HuH-7 (cell line): ENCODE data around the gene SHF.

Experiments
- DNase-seq: peaks from one replicate; pipeline ENCODE4 v3.0.0; 2011; ENCODE audit warnings: low spot score

SHF gene

DNA sequence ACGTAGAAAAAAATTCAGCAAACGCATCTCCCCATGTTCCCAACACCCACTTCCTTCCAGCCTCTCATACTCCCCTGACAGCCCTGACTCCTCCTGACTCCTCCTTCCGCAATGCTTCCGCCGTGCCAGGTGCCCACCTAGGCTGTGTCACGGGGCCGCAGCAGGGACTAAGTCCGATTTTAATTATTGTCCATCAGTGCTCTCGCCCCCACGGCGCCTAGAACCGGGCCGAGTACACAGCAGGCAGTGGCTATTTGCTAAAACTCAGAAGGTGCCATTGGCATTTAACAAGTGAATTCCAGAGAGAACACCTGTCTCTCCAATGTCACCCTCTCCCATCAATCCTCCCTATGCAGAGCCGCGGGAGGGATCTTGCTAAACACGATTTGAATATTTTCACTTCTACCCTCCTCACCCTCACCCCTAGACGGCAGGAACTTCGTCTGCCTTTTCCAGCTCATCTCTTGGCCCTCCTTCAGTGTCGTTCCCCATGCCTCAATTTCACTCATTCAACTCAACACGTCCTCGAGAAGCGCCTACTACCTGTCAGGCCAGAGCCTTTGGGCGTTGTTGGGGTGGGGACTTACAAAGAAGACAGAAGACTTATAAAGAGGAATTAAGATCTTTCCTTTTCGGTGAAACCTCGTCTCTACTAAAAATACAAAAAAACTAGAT, 11.5 kb upstream of the SHF start:
- no peak for DNase-seq

DNA sequence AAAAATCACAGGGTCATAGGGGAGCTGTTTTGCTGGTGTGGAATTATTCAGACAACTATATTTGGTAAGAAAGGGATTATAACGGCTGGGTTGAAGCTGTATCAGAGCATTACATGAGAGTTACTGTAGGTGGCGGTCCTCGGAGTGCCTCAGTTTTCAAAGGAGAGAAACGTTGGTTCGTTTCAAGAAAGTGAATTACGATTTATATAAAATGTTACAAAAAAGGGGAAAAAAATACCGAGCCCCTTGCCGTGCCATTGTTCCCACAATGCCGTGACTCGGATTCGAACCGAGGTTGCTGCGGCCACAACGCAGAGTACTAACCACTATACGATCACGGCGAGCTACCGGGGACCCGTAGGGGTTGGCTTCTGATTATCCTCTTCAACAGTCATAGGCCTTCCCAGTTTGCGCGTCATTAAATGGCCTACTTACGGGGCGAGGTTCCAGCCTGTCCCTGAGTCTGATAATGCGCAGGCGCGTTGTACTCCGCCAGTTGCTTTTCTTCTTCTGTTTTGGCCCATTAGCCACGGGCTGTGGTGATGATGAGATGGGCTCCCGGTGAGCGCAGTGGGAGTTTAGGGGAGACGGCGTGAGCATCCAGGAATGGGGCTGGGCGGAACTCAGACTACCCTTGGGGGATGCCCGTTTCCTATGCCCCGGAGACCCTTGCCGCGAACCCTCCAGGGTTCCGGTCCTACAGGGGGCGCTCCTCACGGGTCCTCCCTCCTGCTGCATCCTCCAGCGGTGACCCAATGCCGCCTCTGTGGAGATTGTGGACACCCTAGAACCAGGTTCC, 10.8 kb upstream of the SHF start:
- peak; percentile 61 for DNase-seq

DNA sequence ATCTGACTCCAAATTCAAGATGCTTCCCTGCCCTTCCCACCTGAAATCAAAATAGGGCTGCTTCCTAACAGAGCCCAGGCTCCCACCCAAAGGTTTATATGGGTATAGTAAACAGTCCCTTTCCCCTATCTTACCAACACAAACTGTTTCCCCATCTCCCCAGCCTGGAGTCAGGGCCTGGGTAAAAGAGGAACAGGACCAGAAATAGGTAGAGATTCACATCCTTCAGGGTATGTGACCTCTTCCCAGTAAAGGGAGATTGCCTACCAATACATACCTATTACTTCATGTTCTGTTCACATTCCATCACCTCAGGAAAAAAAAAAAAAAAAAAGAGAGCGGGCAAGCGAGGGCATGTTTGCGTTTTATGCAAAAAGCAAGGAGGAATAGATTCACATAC, 9.7 kb upstream of the SHF start:
- no peak for DNase-seq

DNA sequence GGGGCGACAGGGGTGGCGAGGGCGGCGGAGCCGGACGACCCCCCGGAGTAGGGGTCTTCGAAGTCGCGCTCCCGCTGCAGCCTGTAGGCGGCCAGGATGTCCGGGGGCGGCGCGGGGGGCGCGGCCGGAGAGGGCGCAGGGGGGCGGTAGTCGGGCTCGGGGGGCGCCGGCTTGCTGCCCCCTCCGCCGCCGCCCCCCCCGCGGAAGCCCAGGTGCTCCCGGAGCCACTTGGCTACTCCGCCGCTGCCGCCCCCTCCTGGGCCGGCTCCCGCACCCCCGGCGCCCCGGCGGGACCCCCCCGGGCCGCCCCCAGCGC, 230 bp downstream of the SHF start:
- DNase-seq = no peak

GRCh38 chr15:45186771-45187577, 792 bp downstream of the SHF start:
- no peak for DNase-seq

DNA sequence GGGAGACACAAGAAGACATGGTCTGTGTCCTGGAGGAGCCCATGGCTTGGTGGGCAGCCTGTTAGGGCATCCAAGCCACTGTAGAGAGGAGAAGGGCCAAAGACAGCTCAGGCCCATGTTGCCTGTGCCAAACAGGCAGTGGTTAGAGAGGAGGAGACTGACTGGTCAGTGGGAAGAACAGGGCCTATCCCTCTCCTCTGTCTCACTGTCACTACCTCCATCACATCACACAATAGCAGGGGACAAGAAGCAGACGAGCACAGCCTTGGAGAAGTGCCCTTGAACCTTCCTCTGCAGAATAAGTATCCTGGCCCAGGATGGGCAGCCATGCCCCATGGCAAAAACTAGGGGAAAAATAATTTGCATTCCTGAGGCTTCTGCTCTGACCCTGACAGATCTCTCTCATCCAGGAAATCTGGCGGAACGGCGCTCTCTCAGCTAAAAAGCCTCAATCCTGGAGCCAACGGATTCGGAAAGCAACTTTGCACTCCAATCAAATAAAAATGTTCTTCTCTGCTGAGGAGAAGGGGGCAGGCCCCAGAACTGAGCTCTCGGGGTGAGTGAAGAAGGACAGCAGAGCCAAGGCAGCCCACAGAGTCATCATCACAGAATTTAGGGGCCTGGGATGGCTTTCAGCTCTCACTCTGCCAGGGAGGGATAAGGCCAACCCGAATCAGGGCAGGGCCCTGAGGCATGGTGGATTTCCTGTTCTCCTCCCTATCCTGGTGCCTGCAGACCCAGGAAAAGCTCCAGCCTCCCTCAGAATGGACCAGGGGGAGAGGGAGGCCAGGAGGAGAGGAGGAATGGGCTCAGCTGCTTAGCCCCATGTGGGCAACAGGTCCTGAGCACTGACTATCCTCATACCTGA, 1.6 kb downstream of the SHF start:
- no peak for DNase-seq

GRCh38 chr15:45185069-45185779, 2.5 kb downstream of the SHF start:
- no peak for DNase-seq

- DNase-seq = no peak
Measured at GRCh38 chr15:45184562-45185041, 3.2 kb downstream of the SHF start.

DNA sequence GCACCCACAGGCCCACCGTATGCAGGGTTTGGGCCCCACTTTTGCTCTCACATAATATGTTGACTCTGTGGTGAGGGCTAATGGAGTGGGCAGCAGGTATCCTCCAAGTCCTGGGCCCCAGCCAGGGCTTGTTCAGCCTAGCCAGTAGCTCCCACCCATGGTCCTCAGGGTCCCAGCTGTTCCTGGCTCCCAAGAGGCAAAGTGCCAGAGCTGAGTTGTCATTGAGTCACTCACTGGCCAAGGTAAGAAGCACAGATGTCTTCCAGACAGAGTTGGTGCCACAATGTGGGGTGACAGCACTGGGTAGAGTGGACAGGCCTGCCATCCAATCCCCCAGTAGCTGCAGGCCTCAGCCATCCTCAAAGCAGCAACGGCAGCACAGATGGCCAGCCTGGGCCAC, 4.3 kb downstream of the SHF start:
- DNase-seq = no peak

GRCh38 chr15:45182996-45183395, 4.8 kb downstream of the SHF start:
- DNase-seq = no peak

DNA sequence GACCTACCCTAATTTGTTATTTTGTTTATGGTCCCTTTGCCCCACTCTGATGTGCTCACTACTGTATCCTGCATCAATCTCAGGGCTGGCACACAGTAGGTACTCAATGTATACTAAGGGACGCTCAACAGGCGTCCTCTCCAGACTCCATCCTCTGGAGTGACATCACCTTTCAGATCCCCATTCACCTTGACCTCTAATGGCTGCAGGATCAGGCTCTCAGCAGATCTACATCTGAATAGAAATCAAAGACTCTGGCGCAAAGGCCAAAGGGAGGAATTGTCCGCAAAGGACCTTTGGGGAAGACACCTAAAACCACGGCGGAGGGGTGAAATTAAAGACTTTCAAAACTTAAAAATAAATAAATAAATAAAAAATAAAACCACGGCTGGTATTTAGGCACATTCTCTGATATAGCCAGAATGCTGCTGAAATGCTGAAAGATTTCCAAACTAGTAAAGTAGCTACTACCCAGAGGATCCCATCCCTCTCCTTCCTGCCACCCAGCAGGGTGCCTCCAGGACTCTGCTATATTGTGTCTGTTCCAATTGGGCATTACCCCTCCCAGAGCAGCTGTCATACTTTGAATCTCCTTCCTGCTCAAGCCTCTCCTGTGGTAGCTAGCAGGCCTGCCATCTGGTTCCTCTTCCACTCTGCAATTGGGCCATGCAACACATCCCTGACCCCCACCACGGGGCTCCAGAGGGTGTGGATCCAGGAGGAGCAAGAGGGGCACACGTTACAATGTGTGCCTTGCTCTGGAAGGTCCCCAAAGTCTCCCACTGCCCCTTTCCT, 6.1 kb downstream of the SHF start:
- no peak for DNase-seq

DNA sequence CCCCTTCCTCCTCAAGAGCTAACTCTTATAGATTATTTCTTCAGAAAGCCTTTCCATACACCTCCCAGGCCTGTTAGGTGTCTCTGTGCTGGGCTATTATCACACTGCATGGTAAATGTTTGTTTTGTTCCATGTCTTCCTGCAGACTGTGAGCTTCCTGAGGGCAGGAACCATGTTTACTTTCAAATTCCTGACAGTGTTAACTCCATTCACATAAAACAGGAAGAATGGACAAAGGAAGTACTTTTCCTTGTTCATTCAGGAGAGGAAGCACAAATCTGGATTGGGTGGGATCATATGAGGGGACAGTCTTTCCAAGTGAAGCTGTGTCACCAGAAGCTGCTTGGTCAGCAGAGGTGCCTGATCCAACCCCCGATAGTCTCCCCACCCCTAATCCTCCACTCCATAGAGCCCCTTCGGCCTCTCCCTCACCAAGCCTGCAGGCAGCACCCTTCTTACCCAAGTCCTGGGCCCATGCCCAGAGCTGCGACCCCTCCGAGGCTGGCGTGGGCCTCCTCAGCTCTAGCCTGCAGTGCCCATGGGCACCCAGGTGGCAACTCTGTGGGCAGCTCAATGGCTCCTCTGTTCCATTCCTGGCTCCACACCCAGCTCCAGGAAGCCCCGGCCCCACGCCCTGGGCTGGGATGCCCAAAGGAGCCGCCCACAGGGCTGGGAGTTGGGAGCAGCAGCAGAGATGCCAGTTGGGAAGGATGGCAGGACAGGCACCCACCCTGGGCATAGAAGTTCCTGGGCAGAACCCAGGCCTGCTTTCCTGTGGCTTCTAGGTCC, 6.9 kb downstream of the SHF start:
- DNase-seq = no peak

GRCh38 chr15:45180201-45180600, 7.6 kb downstream of the SHF start:
- DNase-seq = no peak

- DNase-seq = peak; percentile 78
Measured at GRCh38 chr15:45179221-45179985, 8.4 kb downstream of the SHF start.

DNA sequence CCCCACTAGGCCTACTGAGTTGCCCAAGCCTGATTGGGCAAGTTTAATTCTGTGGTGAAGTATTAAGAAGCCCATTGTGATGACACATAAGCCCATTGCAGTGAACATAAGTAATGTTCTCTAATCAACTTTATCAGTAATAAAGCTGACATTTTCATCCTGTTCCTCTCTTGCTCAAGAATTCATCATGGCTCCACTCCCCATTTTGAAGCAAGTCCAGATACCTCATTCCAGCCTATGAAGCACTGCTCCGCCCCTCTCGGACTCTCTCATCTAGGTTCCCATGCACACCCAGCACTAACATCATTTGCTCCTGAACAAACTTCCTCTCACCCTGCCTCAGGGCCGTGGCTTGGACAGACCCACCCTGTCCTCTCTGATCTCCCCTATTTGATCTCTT, 10.5 kb downstream of the SHF start:
- no peak for DNase-seq

- no peak for DNase-seq
Measured at GRCh38 chr15:45174577-45174976, 13.2 kb downstream of the SHF start.

GRCh38 chr15:45174069-45174468, 13.7 kb downstream of the SHF start:
- DNase-seq = no peak

DNA sequence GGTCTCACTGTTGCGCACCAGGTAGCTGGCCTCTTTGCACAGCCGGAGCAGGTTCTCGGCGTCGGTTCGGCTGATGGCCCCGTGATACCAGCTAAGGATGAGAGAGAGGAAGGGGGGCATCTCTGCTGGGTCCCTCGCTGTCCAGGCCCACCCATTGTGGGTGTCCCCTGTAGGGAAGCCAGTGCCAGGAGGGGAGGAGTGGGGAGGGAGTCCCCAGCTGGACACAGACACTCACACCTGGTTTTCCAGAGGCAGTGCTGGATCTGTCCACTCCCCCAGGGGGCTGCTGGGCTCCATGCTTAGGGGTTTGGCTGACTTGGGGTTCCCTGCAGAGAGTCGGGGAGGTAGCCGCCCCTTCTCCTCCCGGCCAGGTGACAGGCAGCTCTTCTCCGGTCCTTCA, 15.9 kb downstream of the SHF start:
- no peak for DNase-seq
